ENCODE data around the gene LMBR1. TPM values are rescaled to one million over a fixed set of nuclear protein-coding genes. Genes with fewer than 3 reads are reported as not detected.

The LMBR1 gene
- polyA plus RNA-seq, 3 donors: 14.8 to 24.4 (median 21.2) TPM

GRCh38 chr7:156840134-156840533 lies 52.8 kb downstream of the LMBR1 start:
- H3K4me1 Mint-ChIP-seq: peaks cover 12% of the 10 kb centered on the region
- intact Hi-C loops (cut with micrococcal nuclease): no loop called here
- peak overlapping the region in 5 of 7 donors; percentile 16 to 58 (median 30) for H3K27ac Mint-ChIP-seq
- H3K4me2 ChIP-seq (replicated peaks; ENCODE audit: extremely low read depth, low read length, poor library complexity, severe bottlenecking): no peak overlapping the region
- H3K9ac ChIP-seq (ENCODE audit: insufficient read depth, low read length, poor library complexity, severe bottlenecking): no peak overlapping the region
- no peaks in the 10 kb centered on the region for H3K9me3 ChIP-seq (replicated peaks in 1 of 2; ENCODE audit: control insufficient read depth in 1 of 2, insufficient read depth in 1 of 2, low read length in 2 of 2)
- DNase-seq: peak in 2 of 3 donors; percentile 9 to 19
- H3K36me3 ChIP-seq (replicated peaks in 1 of 2; ENCODE audit: control insufficient read depth in 1 of 2, insufficient read depth in 2 of 2, low read length in 2 of 2): peaks cover 2 to 11% of the 10 kb centered on the region in 2 donors
- H3K9me3 Mint-ChIP-seq: peaks cover 0 to 2% (median 0%) of the 10 kb centered on the region in 7 donors
- peak overlapping the region in 1 of 2 donors; percentile 31 for H3K4me3 Mint-ChIP-seq
- peaks cover 15% of the 10 kb centered on the region for H4K20me1 ChIP-seq (ENCODE audit: insufficient read depth, low read length)
- peaks cover 14 to 16% of the 10 kb centered on the region in 2 donors for H3K36me3 Mint-ChIP-seq
- H3K27me3 Mint-ChIP-seq (ENCODE audit: low read depth in 3 of 3): no peaks in the 10 kb centered on the region
- H3K4me3 ChIP-seq (replicated peaks in 1 of 3; ENCODE audit: low read depth in 2 of 3, low read length in 3 of 3): no peak overlapping the region
- no peak for TF ChIP-seq CTCF (IDR thresholded peaks at IDR 0.05)
- H3K27ac ChIP-seq (ENCODE audit: low read depth in 1 of 2, low read length in 2 of 2): peak overlapping the region in 1 of 2 donors; percentile 36
- no peak overlapping the region for H2AFZ ChIP-seq (ENCODE audit: insufficient read depth, low read depth, low read length, poor library complexity, severe bottlenecking)
- H3K27me3 ChIP-seq (ENCODE audit: control insufficient read depth in 2 of 2, insufficient read depth in 2 of 2, low read length in 2 of 2): no peaks in the 10 kb centered on the region
- peaks cover 5 to 9% of the 10 kb centered on the region in 2 donors for H3K4me1 ChIP-seq (ENCODE audit: control insufficient read depth in 1 of 2, insufficient read depth in 2 of 2, low read length in 2 of 2)
- 33% methylated on average over 3 of the region's 5 CpGs for WGBS (ENCODE audit: insufficient coverage)
- H3K79me2 ChIP-seq (ENCODE audit: insufficient read depth, low read length): peaks cover 32% of the 10 kb centered on the region

- Mint-ChIP-seq H3K4me1 (peaks cover 29% of the 10 kb centered on the region), H3K27ac (no peak overlapping the region), H3K4me3 (no peak overlapping the region), H3K36me3 (peaks cover 16 to 22% of the 10 kb centered on the region in 2 donors), H3K9me3 (peaks cover 0 to 2% (median 0%) of the 10 kb centered on the region in 7 donors), H3K27me3 (ENCODE audit: low read depth in 3 of 3) (no peaks in the 10 kb centered on the region)
- no peak overlapping the region for H3K27ac ChIP-seq (ENCODE audit: low read depth in 1 of 2, low read length in 2 of 2)
- H3K9ac ChIP-seq (ENCODE audit: insufficient read depth, low read length, poor library complexity, severe bottlenecking): no peak overlapping the region
- H3K4me2 ChIP-seq (replicated peaks; ENCODE audit: extremely low read depth, low read length, poor library complexity, severe bottlenecking): no peak overlapping the region
- peaks cover 23 to 29% of the 10 kb centered on the region in 2 donors for H3K4me1 ChIP-seq (ENCODE audit: control insufficient read depth in 1 of 2, insufficient read depth in 2 of 2, low read length in 2 of 2)
- H3K27me3 ChIP-seq (ENCODE audit: control insufficient read depth in 2 of 2, insufficient read depth in 2 of 2, low read length in 2 of 2): no peaks in the 10 kb centered on the region
- H3K79me2 ChIP-seq (ENCODE audit: insufficient read depth, low read length): peaks cover 11% of the 10 kb centered on the region
- H3K9me3 ChIP-seq (replicated peaks in 1 of 2; ENCODE audit: control insufficient read depth in 1 of 2, insufficient read depth in 1 of 2, low read length in 2 of 2): no peaks in the 10 kb centered on the region
- no peak for TF ChIP-seq CTCF (IDR thresholded peaks at IDR 0.05)
- no peak for DNase-seq
- peaks cover 4% of the 10 kb centered on the region for H4K20me1 ChIP-seq (ENCODE audit: insufficient read depth, low read length)
- intact Hi-C loops (cut with micrococcal nuclease): loop anchor here in 1 of 2 donors (10.0 kb wide), 1 partner anchor 1042 kb away; no protein-coding TSS in a partner anchor
- H3K36me3 ChIP-seq (replicated peaks in 1 of 2; ENCODE audit: control insufficient read depth in 1 of 2, insufficient read depth in 2 of 2, low read length in 2 of 2): peaks cover 2 to 11% of the 10 kb centered on the region in 2 donors
- WGBS (ENCODE audit: insufficient coverage): no CpG with 5 or more reads among the region's 3 CpGs
- H2AFZ ChIP-seq (ENCODE audit: insufficient read depth, low read depth, low read length, poor library complexity, severe bottlenecking): no peak overlapping the region
- H3K4me3 ChIP-seq (replicated peaks in 1 of 3; ENCODE audit: low read depth in 2 of 3, low read length in 3 of 3): no peak overlapping the region
Measured at GRCh38 chr7:156836443-156836842, 56.5 kb downstream of the LMBR1 start.

Measured in CD14-positive monocyte (primary cell).